ENCODE results near the gene GABPA.

- TF ChIP-seq POLR2A (IDR thresholded peaks at IDR 0.05; ENCODE audit: low read length) (no peak), GATA1 (IDR thresholded peaks at IDR 0.05; ENCODE audit: low read depth, low read length) (no peak)
Observed at GRCh38 chr21:25806060-25806459, 71.3 kb downstream of the GABPA start.
